ENCODE results near the gene ERICH6.
A peak's percentile ranks its signal among the peaks of the same experiment; 100 is the strongest.

Gene ERICH6

DNA sequence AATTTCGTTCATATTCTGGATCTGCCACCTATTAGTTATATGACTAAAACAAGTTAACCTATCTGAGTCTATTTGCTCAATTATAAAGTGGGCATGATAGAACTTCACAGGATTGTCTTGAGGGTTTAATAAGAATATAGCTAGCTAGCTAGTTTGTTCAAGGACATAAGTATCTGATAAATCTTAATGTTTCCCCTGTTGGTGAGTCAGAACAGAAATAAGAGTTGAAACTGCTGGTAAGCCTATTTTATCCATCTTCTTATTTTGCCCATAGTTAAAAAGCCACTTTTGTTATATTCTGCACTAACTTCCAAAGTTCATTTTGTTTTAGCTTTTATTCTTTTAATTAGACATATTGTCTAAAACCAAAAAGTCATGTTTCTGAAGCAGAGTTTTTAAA lies 91.2 kb downstream of the ERICH6 start:
- TF ChIP-seq CTCF (IDR thresholded peaks at IDR 0.05; ENCODE audit: extremely low read depth, missing control alignments), result no peak
- DNase-seq (ENCODE audit: low spot score), result no peak

GRCh38 chr3:150611666-150612065 lies 92.1 kb downstream of the ERICH6 start:
- no peak for DNase-seq (ENCODE audit: low spot score)
- TF ChIP-seq CTCF (IDR thresholded peaks at IDR 0.05; ENCODE audit: extremely low read depth, missing control alignments), result no peak

- TF ChIP-seq CTCF (IDR thresholded peaks at IDR 0.05; ENCODE audit: extremely low read depth, missing control alignments), result no peak
- DNase-seq (ENCODE audit: low spot score), result no peak
Observed at GRCh38 chr3:150610785-150611184, 92.9 kb downstream of the ERICH6 start.

GRCh38 chr3:150609988-150610387 lies 93.7 kb downstream of the ERICH6 start:
- TF ChIP-seq CTCF (IDR thresholded peaks at IDR 0.05; ENCODE audit: extremely low read depth, missing control alignments), result no peak
- peak; percentile 31 for DNase-seq (ENCODE audit: low spot score)

All from GM20000 (cell line).